ENCODE measurements around the gene ZFAND6.

Gene ZFAND6

DNA sequence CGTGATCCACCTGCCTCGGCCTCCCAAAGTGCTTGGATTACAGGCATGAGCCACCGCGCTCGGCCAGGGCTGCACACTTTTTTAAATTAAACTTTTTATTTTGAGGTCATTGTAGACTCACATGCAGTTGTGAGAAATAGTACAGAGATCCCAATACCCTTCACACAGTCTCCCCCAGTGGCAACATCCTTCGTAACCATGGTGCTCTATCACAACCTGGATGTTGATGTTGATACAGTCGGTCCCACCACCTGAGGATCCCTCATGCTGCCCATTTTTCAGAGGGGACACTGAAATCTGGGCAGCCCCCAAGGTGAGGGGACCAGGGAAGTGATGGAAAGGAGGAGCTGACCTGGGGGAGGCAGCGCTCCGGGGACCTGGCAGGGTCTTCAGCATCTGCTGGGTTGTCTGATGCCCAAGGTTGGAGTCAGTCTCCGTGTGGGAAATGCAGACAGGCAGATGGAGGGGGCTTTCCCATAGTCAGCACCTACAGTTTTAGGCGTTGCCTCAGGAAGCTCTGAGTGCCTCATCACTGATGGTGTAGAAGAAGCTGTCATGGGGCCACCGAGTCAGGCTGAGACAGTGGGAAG lies 110.4 kb downstream of the ZFAND6 start:
- Histone ChIP-seq H3K4me1 (ENCODE audit: control insufficient read depth in 5 of 5, insufficient read depth in 5 of 5, low read length in 5 of 5) (peaks cover 6 to 43% (median 33%) of the 10 kb centered on the region in 5 donors), H3K9me3 (ENCODE audit: control insufficient read depth in 5 of 5, low read length in 5 of 5) (no peaks in the 10 kb centered on the region), H3K36me3 (ENCODE audit: control insufficient read depth in 5 of 5, insufficient read depth in 5 of 5, low read length in 5 of 5) (peaks cover 0 to 35% (median 23%) of the 10 kb centered on the region in 5 donors), H3K4me3 (ENCODE audit: low read depth in 1 of 5, low read length in 5 of 5) (no peak overlapping the region), H3K27me3 (ENCODE audit: control insufficient read depth in 5 of 5, insufficient read depth in 4 of 5, low read length in 5 of 5) (no peaks in the 10 kb centered on the region), H3K9ac (ENCODE audit: low read length in 5 of 5) (no peak overlapping the region), H3K27ac (ENCODE audit: low read depth, low read length) (no peak overlapping the region)

DNA sequence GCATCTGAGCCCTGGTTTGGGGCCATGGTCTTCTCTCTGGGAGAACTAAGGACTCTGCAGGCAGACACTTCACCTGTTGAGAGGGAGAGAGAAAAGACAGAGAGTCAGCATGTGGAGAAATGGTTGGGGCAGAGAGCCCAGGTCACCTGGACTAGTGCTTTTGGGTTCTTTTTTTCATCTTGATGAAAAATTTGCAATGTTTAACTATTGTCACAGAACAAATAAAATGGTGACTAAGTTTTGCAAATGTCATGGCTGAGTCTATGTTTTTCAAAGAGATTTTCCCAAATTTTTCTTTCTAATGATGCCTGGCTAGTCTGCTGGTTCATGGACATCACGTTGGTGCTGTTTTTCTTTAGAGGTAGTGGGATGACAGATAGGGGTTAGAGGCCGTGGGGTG lies 111.1 kb downstream of the ZFAND6 start:
- peaks cover 6 to 50% (median 36%) of the 10 kb centered on the region in 5 donors for H3K4me1 ChIP-seq (ENCODE audit: control insufficient read depth in 5 of 5, insufficient read depth in 5 of 5, low read length in 5 of 5)
- H3K9ac ChIP-seq (ENCODE audit: low read length in 5 of 5) = no peak overlapping the region
- no peaks in the 10 kb centered on the region for H3K27me3 ChIP-seq (ENCODE audit: control insufficient read depth in 5 of 5, insufficient read depth in 4 of 5, low read length in 5 of 5)
- no peaks in the 10 kb centered on the region for H3K9me3 ChIP-seq (ENCODE audit: control insufficient read depth in 5 of 5, low read length in 5 of 5)
- H3K27ac ChIP-seq (ENCODE audit: low read depth, low read length) = no peak overlapping the region
- peaks cover 0 to 42% (median 29%) of the 10 kb centered on the region in 5 donors for H3K36me3 ChIP-seq (ENCODE audit: control insufficient read depth in 5 of 5, insufficient read depth in 5 of 5, low read length in 5 of 5)
- H3K4me3 ChIP-seq (ENCODE audit: low read depth in 1 of 5, low read length in 5 of 5) = no peak overlapping the region

DNA sequence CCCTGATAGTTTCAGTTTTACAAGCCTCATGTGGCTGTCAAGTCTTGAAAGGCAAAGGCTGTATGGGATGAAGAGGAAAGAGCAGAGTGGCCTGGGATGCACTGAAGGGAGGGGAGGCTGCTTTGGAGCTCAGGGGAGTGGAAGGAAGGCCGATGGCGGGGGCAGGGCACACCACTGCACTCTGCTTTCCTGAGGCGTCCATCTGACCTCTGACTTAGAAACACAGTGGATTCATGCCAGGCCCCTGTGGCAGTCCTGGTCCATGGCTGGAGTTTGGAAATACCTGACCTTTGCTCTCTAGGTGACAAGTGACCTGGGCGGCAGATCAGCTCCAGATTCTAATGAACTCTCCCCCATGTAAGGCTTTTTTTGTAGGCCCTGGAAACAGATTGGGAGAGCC lies 112.3 kb downstream of the ZFAND6 start:
- Histone ChIP-seq H3K4me3 (ENCODE audit: low read depth in 1 of 5, low read length in 5 of 5) (no peak overlapping the region), H3K36me3 (ENCODE audit: control insufficient read depth in 5 of 5, insufficient read depth in 5 of 5, low read length in 5 of 5) (peaks cover 0 to 52% (median 37%) of the 10 kb centered on the region in 5 donors), H3K9ac (ENCODE audit: low read length in 5 of 5) (peak overlapping the region in 2 of 5 donors; percentile 25 to 50), H3K27me3 (ENCODE audit: control insufficient read depth in 5 of 5, insufficient read depth in 4 of 5, low read length in 5 of 5) (no peaks in the 10 kb centered on the region), H3K4me1 (ENCODE audit: control insufficient read depth in 5 of 5, insufficient read depth in 5 of 5, low read length in 5 of 5) (peaks cover 6 to 62% (median 42%) of the 10 kb centered on the region in 5 donors), H3K27ac (ENCODE audit: low read depth, low read length) (peak overlapping the region; percentile 77), H3K9me3 (ENCODE audit: control insufficient read depth in 5 of 5, low read length in 5 of 5) (no peaks in the 10 kb centered on the region)

DNA sequence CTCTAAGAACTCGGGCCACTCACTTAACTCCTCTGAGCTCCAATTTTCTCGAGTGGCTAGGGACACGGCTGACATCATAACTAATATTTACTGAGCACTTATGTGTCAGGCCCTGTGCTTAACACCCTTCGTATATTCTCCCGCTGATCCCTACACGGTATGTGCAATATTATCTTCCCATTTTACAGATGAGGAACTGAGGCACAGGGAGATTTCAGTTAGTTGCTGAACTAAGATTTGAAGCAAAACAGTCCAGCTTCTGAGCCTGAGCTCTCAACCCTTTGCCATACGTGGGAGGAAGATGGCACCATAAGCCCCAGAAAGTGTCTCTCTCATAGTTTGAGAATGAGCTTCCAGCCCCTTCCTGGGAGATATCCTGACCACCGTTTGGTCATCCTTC lies 112.9 kb downstream of the ZFAND6 start:
- Histone ChIP-seq H3K4me3 (ENCODE audit: low read depth in 1 of 5, low read length in 5 of 5) (peak overlapping the region in 1 of 5 donors; percentile 25), H3K9ac (ENCODE audit: low read length in 5 of 5) (peak overlapping the region in 4 of 5 donors; percentile 1 to 50 (median 18)), H3K27ac (ENCODE audit: low read depth, low read length) (peak overlapping the region; percentile 77), H3K27me3 (ENCODE audit: control insufficient read depth in 5 of 5, insufficient read depth in 4 of 5, low read length in 5 of 5) (no peaks in the 10 kb centered on the region), H3K4me1 (ENCODE audit: control insufficient read depth in 5 of 5, insufficient read depth in 5 of 5, low read length in 5 of 5) (peaks cover 6 to 63% (median 43%) of the 10 kb centered on the region in 5 donors), H3K36me3 (ENCODE audit: control insufficient read depth in 5 of 5, insufficient read depth in 5 of 5, low read length in 5 of 5) (peaks cover 0 to 55% (median 43%) of the 10 kb centered on the region in 5 donors), H3K9me3 (ENCODE audit: control insufficient read depth in 5 of 5, low read length in 5 of 5) (no peaks in the 10 kb centered on the region)

DNA sequence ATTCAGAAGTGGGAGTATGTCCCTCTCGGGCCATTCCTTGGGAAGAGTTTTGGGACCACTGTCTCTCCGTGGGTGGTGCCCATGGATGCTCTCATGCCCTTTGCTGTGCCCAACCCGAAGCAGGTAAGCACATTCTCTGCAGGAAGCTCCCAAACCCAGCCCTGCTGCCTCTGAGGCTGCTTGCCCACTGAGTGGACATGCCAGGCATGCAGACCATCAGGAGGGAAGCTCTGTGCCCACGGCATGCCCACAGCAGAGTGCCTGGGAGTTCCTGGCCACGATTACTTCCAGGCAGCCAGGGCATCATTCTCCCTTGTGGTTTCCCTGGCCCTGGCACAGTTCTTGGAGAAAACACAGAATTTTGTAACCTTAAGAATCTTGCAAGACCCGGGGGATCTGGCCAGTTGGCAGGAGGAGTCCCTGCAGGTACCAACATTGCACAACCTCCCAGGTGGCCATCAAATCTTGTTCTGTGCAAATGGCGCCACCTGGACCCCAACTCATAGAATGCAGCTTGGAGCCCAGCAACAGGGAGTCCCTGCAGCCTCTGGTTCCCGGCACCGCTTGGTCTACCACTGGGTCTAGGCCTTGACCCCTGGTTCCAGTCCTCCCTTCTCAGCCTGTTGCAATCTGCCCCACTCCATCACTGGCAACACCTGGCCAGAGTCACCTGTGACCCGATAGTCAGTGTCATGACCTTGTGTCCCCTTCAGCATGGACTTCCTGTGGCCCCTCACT lies 113.7 kb downstream of the ZFAND6 start:
- H3K27me3 ChIP-seq (ENCODE audit: control insufficient read depth in 5 of 5, insufficient read depth in 4 of 5, low read length in 5 of 5) = no peaks in the 10 kb centered on the region
- peaks cover 2 to 58% (median 43%) of the 10 kb centered on the region in 5 donors for H3K36me3 ChIP-seq (ENCODE audit: control insufficient read depth in 5 of 5, insufficient read depth in 5 of 5, low read length in 5 of 5)
- peak overlapping the region; percentile 77 for H3K27ac ChIP-seq (ENCODE audit: low read depth, low read length)

DNA sequence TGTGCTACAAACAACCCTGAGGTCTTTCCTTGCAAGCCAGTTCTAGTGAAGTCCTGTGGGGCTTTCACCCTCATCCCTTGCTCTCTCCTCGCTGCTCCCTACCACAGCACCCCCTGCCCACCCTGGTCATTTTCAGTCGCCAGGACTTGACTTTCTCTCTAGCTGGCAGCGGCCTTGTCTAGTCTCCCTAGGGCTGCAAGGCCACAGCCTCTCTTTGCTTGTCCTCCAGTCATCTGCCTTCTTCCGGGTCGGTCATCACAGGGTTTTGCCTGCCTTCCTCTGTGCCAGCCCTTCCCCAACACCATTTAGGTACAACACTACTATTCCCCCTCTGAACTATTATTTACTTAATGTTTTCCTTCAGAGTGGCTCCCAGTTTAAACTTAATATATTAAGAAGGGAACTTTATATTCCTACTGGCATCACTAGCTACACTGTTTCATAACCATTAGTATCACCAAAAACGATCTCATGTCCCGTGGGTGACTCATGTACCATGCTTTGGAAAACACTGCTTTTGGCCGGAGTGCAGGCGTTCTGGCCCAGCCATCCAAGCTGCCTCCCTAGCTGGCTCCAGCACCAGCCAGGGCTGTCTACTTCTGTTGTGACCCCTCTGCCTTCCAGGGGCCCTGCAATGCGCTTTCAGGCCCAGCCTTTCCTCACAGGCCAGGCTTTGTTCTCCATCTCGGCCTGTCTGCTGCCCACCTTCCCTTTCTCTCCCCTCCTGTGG lies 114.7 kb downstream of the ZFAND6 start:
- no peaks in the 10 kb centered on the region for H3K9me3 ChIP-seq (ENCODE audit: control insufficient read depth in 5 of 5, low read length in 5 of 5)
- peaks cover 2 to 58% (median 44%) of the 10 kb centered on the region in 5 donors for H3K36me3 ChIP-seq (ENCODE audit: control insufficient read depth in 5 of 5, insufficient read depth in 5 of 5, low read length in 5 of 5)
- no peaks in the 10 kb centered on the region for H3K27me3 ChIP-seq (ENCODE audit: control insufficient read depth in 5 of 5, insufficient read depth in 4 of 5, low read length in 5 of 5)
- peaks cover 6 to 63% (median 44%) of the 10 kb centered on the region in 5 donors for H3K4me1 ChIP-seq (ENCODE audit: control insufficient read depth in 5 of 5, insufficient read depth in 5 of 5, low read length in 5 of 5)
- no peak overlapping the region for H3K4me3 ChIP-seq (ENCODE audit: low read depth in 1 of 5, low read length in 5 of 5)
- H3K27ac ChIP-seq (ENCODE audit: low read depth, low read length) = peak overlapping the region; percentile 77
- peak overlapping the region in 1 of 5 donors; percentile 6 for H3K9ac ChIP-seq (ENCODE audit: low read length in 5 of 5)

More for the DNA sequence above, 113.7 kb downstream of the ZFAND6 start:
- Histone ChIP-seq H3K4me1 (ENCODE audit: control insufficient read depth in 5 of 5, insufficient read depth in 5 of 5, low read length in 5 of 5) (peaks cover 6 to 63% (median 43%) of the 10 kb centered on the region in 5 donors), H3K4me3 (ENCODE audit: low read depth in 1 of 5, low read length in 5 of 5) (peak overlapping the region in 1 of 5 donors; percentile 25), H3K9ac (ENCODE audit: low read length in 5 of 5) (peak overlapping the region in 3 of 5 donors; percentile 1 to 50 (median 25)), H3K9me3 (ENCODE audit: control insufficient read depth in 5 of 5, low read length in 5 of 5) (no peaks in the 10 kb centered on the region)

DNA sequence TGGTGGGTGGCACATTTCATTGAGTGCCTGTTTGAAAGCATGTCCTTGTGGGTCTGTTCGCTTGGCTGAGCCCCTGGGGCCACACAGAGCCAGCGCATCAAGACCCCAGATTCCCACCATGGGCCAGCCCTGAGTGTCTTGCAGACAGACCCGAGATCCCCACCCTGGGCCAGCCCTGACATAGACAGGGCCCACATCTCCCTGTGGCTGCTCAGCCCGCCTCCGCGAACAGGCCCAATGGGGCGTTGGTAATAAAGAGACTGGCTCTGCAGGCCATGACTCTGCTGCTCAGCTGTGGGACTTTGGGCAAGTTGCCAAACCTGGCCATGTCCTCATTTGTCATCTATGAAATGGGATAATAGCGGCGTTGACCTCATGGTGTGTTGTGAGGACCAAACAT lies 116.0 kb downstream of the ZFAND6 start:
- Histone ChIP-seq H3K9me3 (ENCODE audit: control insufficient read depth in 5 of 5, low read length in 5 of 5) (no peaks in the 10 kb centered on the region), H3K27me3 (ENCODE audit: control insufficient read depth in 5 of 5, insufficient read depth in 4 of 5, low read length in 5 of 5) (no peaks in the 10 kb centered on the region), H3K4me3 (ENCODE audit: low read depth in 1 of 5, low read length in 5 of 5) (no peak overlapping the region), H3K4me1 (ENCODE audit: control insufficient read depth in 5 of 5, insufficient read depth in 5 of 5, low read length in 5 of 5) (peaks cover 6 to 68% (median 57%) of the 10 kb centered on the region in 5 donors), H3K27ac (ENCODE audit: low read depth, low read length) (peak overlapping the region; percentile 77), H3K36me3 (ENCODE audit: control insufficient read depth in 5 of 5, insufficient read depth in 5 of 5, low read length in 5 of 5) (peaks cover 2 to 61% (median 48%) of the 10 kb centered on the region in 5 donors), H3K9ac (ENCODE audit: low read length in 5 of 5) (no peak overlapping the region)

DNA sequence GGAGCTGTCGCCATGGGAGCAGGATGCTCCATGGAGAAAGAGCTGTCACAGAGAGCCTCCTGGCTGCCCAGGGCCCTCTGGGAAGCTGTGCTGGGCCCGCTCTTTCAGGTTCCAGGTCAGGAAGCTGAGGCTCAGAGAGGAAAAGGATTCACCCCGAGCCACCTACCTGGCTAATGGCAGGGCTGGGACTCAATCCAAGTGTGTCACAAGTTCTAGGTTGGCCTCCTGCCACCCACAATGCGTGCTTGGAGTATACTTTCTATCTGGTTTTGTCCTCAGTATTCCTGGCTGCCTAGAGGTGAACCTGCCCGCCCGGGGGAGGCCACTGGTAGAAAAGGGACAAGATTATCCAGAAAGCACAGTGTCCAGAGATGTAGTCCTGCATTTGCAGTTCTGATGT lies 117.0 kb downstream of the ZFAND6 start:
- Histone ChIP-seq H3K4me1 (ENCODE audit: control insufficient read depth in 5 of 5, insufficient read depth in 5 of 5, low read length in 5 of 5) (peaks cover 6 to 75% (median 64%) of the 10 kb centered on the region in 5 donors), H3K4me3 (ENCODE audit: low read depth in 1 of 5, low read length in 5 of 5) (no peak overlapping the region), H3K9ac (ENCODE audit: low read length in 5 of 5) (peak overlapping the region in 2 of 5 donors; percentile 31 to 41), H3K36me3 (ENCODE audit: control insufficient read depth in 5 of 5, insufficient read depth in 5 of 5, low read length in 5 of 5) (peaks cover 2 to 71% (median 57%) of the 10 kb centered on the region in 5 donors), H3K27ac (ENCODE audit: low read depth, low read length) (peak overlapping the region; percentile 77), H3K9me3 (ENCODE audit: control insufficient read depth in 5 of 5, low read length in 5 of 5) (no peaks in the 10 kb centered on the region), H3K27me3 (ENCODE audit: control insufficient read depth in 5 of 5, insufficient read depth in 4 of 5, low read length in 5 of 5) (no peaks in the 10 kb centered on the region)

DNA sequence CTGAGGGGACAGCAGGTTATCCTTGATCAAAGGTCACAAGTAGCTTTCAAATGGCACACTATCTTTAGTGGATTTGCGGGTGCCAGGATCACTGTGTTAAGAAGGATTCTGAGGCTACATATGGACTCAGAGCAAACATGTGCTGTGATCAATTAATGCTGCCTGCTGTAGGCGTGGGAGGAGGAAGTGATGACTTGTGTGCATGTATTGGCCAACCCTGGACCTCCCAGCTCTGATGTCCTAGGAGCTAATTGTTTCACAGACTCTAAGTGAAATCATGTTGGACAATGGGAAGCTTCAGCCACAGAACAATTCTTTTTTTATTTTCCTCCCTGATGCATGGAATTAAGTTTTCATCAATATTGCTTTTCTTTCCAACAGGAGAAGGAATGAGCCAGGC lies 117.7 kb downstream of the ZFAND6 start:
- Histone ChIP-seq H3K36me3 (ENCODE audit: control insufficient read depth in 5 of 5, insufficient read depth in 5 of 5, low read length in 5 of 5) (peaks cover 2 to 78% (median 64%) of the 10 kb centered on the region in 5 donors), H3K4me3 (ENCODE audit: low read depth in 1 of 5, low read length in 5 of 5) (no peak overlapping the region), H3K27ac (ENCODE audit: low read depth, low read length) (no peak overlapping the region), H3K9ac (ENCODE audit: low read length in 5 of 5) (no peak overlapping the region), H3K4me1 (ENCODE audit: control insufficient read depth in 5 of 5, insufficient read depth in 5 of 5, low read length in 5 of 5) (peaks cover 7 to 75% (median 60%) of the 10 kb centered on the region in 5 donors), H3K9me3 (ENCODE audit: control insufficient read depth in 5 of 5, low read length in 5 of 5) (no peaks in the 10 kb centered on the region), H3K27me3 (ENCODE audit: control insufficient read depth in 5 of 5, insufficient read depth in 4 of 5, low read length in 5 of 5) (no peaks in the 10 kb centered on the region)
